ENCODE measurements around the gene TNFRSF19.
A peak's percentile ranks its signal among the peaks of the same experiment; 100 is the strongest.
"Not testable (repeated sequence)": the region's sequence is repeated elsewhere in the genome, so short reads cannot be mapped to it uniquely, and the experiment has no call there.

The TNFRSF19 gene

GRCh38 chr13:23656637-23657371, 86.6 kb downstream of the TNFRSF19 start:
- peak; percentile 50 to 52 for DNase-seq

GRCh38 chr13:23658929-23659541, 88.8 kb downstream of the TNFRSF19 start:
- no peak for DNase-seq

- no peak for DNase-seq
These were observed 90.0 kb downstream of the TNFRSF19 start for GRCh38 chr13:23660249-23660648.

GRCh38 chr13:23666582-23666981, 96.4 kb downstream of the TNFRSF19 start:
- DNase-seq = no peak

- DNase-seq = no peak
These were observed 97.5 kb downstream of the TNFRSF19 start for GRCh38 chr13:23667750-23668149.

GRCh38 chr13:23668562-23668961, 98.3 kb downstream of the TNFRSF19 start:
- no peak for DNase-seq

- no peak for DNase-seq
These were observed 100.6 kb downstream of the TNFRSF19 start for GRCh38 chr13:23670793-23671192.

- DNase-seq = no peak
These were observed 101.2 kb downstream of the TNFRSF19 start for GRCh38 chr13:23671377-23671776.

- DNase-seq = no peak
These were observed 101.7 kb downstream of the TNFRSF19 start for GRCh38 chr13:23671897-23672296.

- DNase-seq = no peak
These were observed 102.4 kb downstream of the TNFRSF19 start for GRCh38 chr13:23672616-23673015.

GRCh38 chr13:23673354-23673753, 103.1 kb downstream of the TNFRSF19 start:
- DNase-seq = no peak

GRCh38 chr13:23673867-23674605, 103.8 kb downstream of the TNFRSF19 start:
- no peak for DNase-seq

- no peak for DNase-seq
These were observed 104.8 kb downstream of the TNFRSF19 start for GRCh38 chr13:23674795-23675640.

GRCh38 chr13:23677679-23678288, 107.6 kb downstream of the TNFRSF19 start:
- DNase-seq = not testable (repeated sequence)

- no peak for DNase-seq
These were observed 108.6 kb downstream of the TNFRSF19 start for GRCh38 chr13:23678795-23679194.

- DNase-seq = no peak
These were observed 109.0 kb downstream of the TNFRSF19 start for GRCh38 chr13:23679220-23679619.

- DNase-seq = no peak
These were observed 110.8 kb downstream of the TNFRSF19 start for GRCh38 chr13:23680845-23681669.

- no peak for DNase-seq
These were observed 112.9 kb downstream of the TNFRSF19 start for GRCh38 chr13:23683084-23683483.

- no peak for DNase-seq
These were observed 114.4 kb downstream of the TNFRSF19 start for GRCh38 chr13:23684647-23685046.

GRCh38 chr13:23685416-23685815, 115.2 kb downstream of the TNFRSF19 start:
- no peak for DNase-seq

- no peak for DNase-seq
These were observed 116.7 kb downstream of the TNFRSF19 start for GRCh38 chr13:23686948-23687347.

- no peak for DNase-seq
These were observed 117.4 kb downstream of the TNFRSF19 start for GRCh38 chr13:23687614-23688013.
